ENCODE data around the gene MAGI1.

GRCh38 chr3:65811086-65811761 lies 227.5 kb downstream of the MAGI1 start:
- TF ChIP-seq CTCF (IDR thresholded peaks at IDR 0.05) (no peak), POLR2A (IDR thresholded peaks at IDR 0.05) (no peak)

Measured in lower leg skin (tissue), 3 donors.